ENCODE results near the gene PLEKHO1. TPM values are rescaled to one million over a fixed set of nuclear protein-coding genes. Genes with fewer than 3 reads are reported as not detected.

PLEKHO1 gene
- total RNA-seq, 3 donors from 2014 or later, result 10.0 to 228 (median 21.9) TPM

GRCh38 chr1:150111670-150112069 lies 38.0 kb upstream of the PLEKHO1 start:
- intact Hi-C loops (cut with DNase I, micrococcal nuclease), result no loop called here
- DNase-seq (no peak), ATAC-seq (no peak)
- Histone ChIP-seq H3K36me3 (ENCODE audit: low read depth) (no peaks in the 10 kb centered on the region), H3K9me3 (peaks cover 5% of the 10 kb centered on the region), H3K4me3 (no peak overlapping the region), H3K4me1 (ENCODE audit: low read depth) (no peaks in the 10 kb centered on the region)
- TF ChIP-seq, protein P1, sequence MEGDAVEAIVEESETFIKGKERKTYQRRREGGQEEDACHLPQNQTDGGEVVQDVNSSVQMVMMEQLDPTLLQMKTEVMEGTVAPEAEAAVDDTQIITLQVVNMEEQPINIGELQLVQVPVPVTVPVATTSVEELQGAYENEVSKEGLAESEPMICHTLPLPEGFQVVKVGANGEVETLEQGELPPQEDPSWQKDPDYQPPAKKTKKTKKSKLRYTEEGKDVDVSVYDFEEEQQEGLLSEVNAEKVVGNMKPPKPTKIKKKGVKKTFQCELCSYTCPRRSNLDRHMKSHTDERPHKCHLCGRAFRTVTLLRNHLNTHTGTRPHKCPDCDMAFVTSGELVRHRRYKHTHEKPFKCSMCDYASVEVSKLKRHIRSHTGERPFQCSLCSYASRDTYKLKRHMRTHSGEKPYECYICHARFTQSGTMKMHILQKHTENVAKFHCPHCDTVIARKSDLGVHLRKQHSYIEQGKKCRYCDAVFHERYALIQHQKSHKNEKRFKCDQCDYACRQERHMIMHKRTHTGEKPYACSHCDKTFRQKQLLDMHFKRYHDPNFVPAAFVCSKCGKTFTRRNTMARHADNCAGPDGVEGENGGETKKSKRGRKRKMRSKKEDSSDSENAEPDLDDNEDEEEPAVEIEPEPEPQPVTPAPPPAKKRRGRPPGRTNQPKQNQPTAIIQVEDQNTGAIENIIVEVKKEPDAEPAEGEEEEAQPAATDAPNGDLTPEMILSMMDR (IDR thresholded peaks at IDR 0.05), result no peak

- TF ChIP-seq, protein P1 (IDR thresholded peaks at IDR 0.05), result no peak
- Histone ChIP-seq H3K4me1 (ENCODE audit: low read depth) (no peaks in the 10 kb centered on the region), H3K9me3 (peaks cover 5% of the 10 kb centered on the region), H3K4me3 (no peak overlapping the region), H3K36me3 (ENCODE audit: low read depth) (no peaks in the 10 kb centered on the region)
- intact Hi-C loops (cut with DNase I, micrococcal nuclease), result no loop called here
- DNase-seq, result no peak
- no peak for ATAC-seq
Observed at GRCh38 chr1:150115121-150115520, 34.6 kb upstream of the PLEKHO1 start.

DNA sequence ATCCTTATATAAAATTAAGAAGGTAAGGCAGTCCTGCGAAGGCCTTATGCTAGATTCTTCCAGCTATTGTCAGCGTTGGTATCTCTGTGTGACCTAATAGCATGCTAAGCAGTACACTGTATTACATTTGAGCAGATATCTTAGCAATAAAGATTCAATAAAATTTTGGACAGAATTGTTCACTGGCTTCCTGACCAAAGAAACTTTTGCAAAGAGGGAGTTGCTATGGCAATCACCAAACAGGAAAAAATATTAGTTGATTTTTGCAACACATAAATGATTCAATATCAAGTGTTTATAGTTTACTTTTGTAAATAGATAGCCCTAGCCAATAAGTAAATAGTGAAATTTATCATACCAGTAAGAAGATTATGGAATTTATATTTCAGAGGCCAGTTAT lies 31.0 kb upstream of the PLEKHO1 start:
- Histone ChIP-seq H3K9me3 (peaks cover 5% of the 10 kb centered on the region), H3K4me3 (no peak overlapping the region), H3K4me1 (ENCODE audit: low read depth) (no peaks in the 10 kb centered on the region), H3K36me3 (ENCODE audit: low read depth) (no peaks in the 10 kb centered on the region)
- DNase-seq (no peak), ATAC-seq (no peak)
- TF ChIP-seq, protein P1 (IDR thresholded peaks at IDR 0.05), result no peak
- intact Hi-C loops (cut with DNase I, micrococcal nuclease), result no loop called here

- DNase-seq (no peak), ATAC-seq (no peak)
- no peak overlapping the region for H3K4me3 ChIP-seq
- no peaks in the 10 kb centered on the region for H3K9me3 ChIP-seq
- H3K4me1 ChIP-seq (ENCODE audit: low read depth), result no peaks in the 10 kb centered on the region
- TF ChIP-seq, protein P1 (IDR thresholded peaks at IDR 0.05), result no peak
- no peaks in the 10 kb centered on the region for H3K36me3 ChIP-seq (ENCODE audit: low read depth)
- intact Hi-C loops (cut with DNase I, micrococcal nuclease), result no loop called here
Observed at GRCh38 chr1:150121236-150121862, 28.4 kb upstream of the PLEKHO1 start.

- ATAC-seq (no peak), DNase-seq (no peak)
- H3K4me3 ChIP-seq, result no peak overlapping the region
- intact Hi-C loops (cut with DNase I, micrococcal nuclease), result no loop called here
- H3K36me3 ChIP-seq (ENCODE audit: low read depth), result no peaks in the 10 kb centered on the region
- H3K9me3 ChIP-seq, result no peaks in the 10 kb centered on the region
- TF ChIP-seq, protein P1 (IDR thresholded peaks at IDR 0.05), result no peak
- H3K4me1 ChIP-seq (ENCODE audit: low read depth), result peaks cover 7% of the 10 kb centered on the region
Observed at GRCh38 chr1:150126811-150127210, 22.9 kb upstream of the PLEKHO1 start.

GRCh38 chr1:150127464-150127863 lies 22.3 kb upstream of the PLEKHO1 start:
- no peaks in the 10 kb centered on the region for H3K36me3 ChIP-seq (ENCODE audit: low read depth)
- ATAC-seq (peak; percentile 71), DNase-seq (no peak)
- intact Hi-C loops (cut with DNase I, micrococcal nuclease), result no loop called here
- H3K4me3 ChIP-seq, result no peak overlapping the region
- TF ChIP-seq, protein P1 (IDR thresholded peaks at IDR 0.05), result no peak
- no peaks in the 10 kb centered on the region for H3K9me3 ChIP-seq
- peaks cover 7% of the 10 kb centered on the region for H3K4me1 ChIP-seq (ENCODE audit: low read depth)

Data from mucosa of descending colon (tissue), 3 donors.